Peyer's patch (tissue), 4 donors: ENCODE measurements around the gene COL23A1.

ENCODE experiments used
- CTCF ChIP-seq, 6 experiments: fragments of 450-650 bp in 4 of 6; fragments of 200-600 bp in 2 of 6; sonication (generic) in 1 of 6; IDR thresholded peaks; one replicate each; pipeline ENCODE4 v1.5.1; 2017 to 2019; ENCODE audit warnings: antibody characterized with exemption in 6 of 6, mild to moderate bottlenecking in 3 of 6, moderate library complexity in 1 of 6
- POLR2A ChIP-seq, 2 donors: fragments of 450-650 bp; IDR thresholded peaks; one replicate each; pipeline ENCODE4 v1.5.1; 2017; ENCODE audit warnings: antibody characterized with exemption in 2 of 2, mild to moderate bottlenecking in 2 of 2, moderate library complexity in 2 of 2

DNA sequence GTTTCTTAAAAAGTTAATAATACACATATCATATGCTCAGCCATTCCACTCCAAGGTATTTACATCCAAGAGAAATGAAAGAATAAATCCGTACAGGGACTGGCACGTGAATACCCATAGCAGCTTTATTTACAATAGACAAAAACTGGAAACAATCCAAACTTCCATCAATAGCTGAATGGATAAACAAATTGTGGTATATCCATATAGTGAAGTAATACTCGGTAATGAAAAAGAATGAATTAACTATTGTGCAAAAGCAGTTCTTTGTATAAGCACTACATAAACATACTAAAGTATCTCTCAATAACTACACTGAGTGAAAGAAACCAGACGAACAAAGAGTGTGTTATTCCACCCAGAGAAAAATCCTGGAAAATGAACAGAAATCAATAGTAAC, 17.6 kb downstream of the COL23A1 start:
- TF ChIP-seq CTCF (IDR thresholded peaks at IDR 0.05) (no peak), POLR2A (IDR thresholded peaks at IDR 0.05) (no peak)
